GM12874 (cell line): Measurements from ENCODE around the gene ZCRB1.
A peak's percentile ranks its signal among the peaks of the same experiment; 100 is the strongest.

Experiments
- CTCF ChIP-seq: IDR thresholded peaks from 2 replicates; pipeline ENCODE4 v1.5.1; 2011; ENCODE audit warnings: low read depth, mild to moderate bottlenecking, control low read depth, low read length, moderate library complexity; ENCODE audit not compliant: insufficient read depth

Gene ZCRB1

GRCh38 chr12:42336286-42336685, 10.4 kb upstream of the ZCRB1 start:
- no peak for TF ChIP-seq CTCF

- TF ChIP-seq CTCF = peak; percentile 40; the same call in 1 of the 2 replicates
Measured at GRCh38 chr12:42332301-42333285, 6.7 kb upstream of the ZCRB1 start.

- TF ChIP-seq CTCF = no peak
Measured at GRCh38 chr12:42327227-42327590, 1.3 kb upstream of the ZCRB1 start.

GRCh38 chr12:42326541-42327226, 790 bp upstream of the ZCRB1 start:
- TF ChIP-seq CTCF = no peak

GRCh38 chr12:42325326-42325652, 605 bp downstream of the ZCRB1 start:
- no peak for TF ChIP-seq CTCF

GRCh38 chr12:42323856-42324255, 2.0 kb downstream of the ZCRB1 start:
- TF ChIP-seq CTCF = no peak

- no peak for TF ChIP-seq CTCF
Measured at GRCh38 chr12:42322567-42322966, 3.3 kb downstream of the ZCRB1 start.
